H1 (cell line): Measurements from ENCODE around the gene REXO5. TPM values are rescaled to one million over a fixed set of nuclear protein-coding genes. Genes with fewer than 3 reads are reported as not detected.

Experiments
- CTCF ChIA-PET: fragments of 300-600 bp; sonication (Branson Sonifier 250); formaldehyde crosslinking; loops from one replicate; lab custom pipeline; 2021; ENCODE audit not compliant: partially characterized antibody; lab: Charles Lee
- POLR2A ChIA-PET: fragments of 300-600 bp; sonication (Branson Sonifier 250); formaldehyde crosslinking; loops from one replicate; lab custom pipeline; 2021; ENCODE audit warnings: inconsistent platforms; ENCODE audit not compliant: partially characterized antibody; lab: Charles Lee
- DNase-seq, 2 experiments: peaks; one replicate each; pipeline versions ENCODE4 v3.0.0 to v3.0.0-alpha.2; 2010 to 2022; ENCODE audit warnings: low spot score in 2 of 2, low read depth in 1 of 2, mixed read lengths in 1 of 2
- FAIRE-seq: peaks from 2 replicates; lab custom pipeline; 2011; peaks lifted over from hg19 to GRCh38; lab: Jason Lieb, UNC
- H2AFZ ChIP-seq: 2 replicates; pipeline ENCODE4 v1.8.1; 2012; ENCODE audit warnings: low read length, inconsistent platforms
- H2AK5ac ChIP-seq: 2 replicates; pipeline ENCODE4 v1.6.1; 2013; ENCODE audit warnings: low read depth, low read length
- H2BK120ac ChIP-seq: replicated peaks from 2 replicates; pipeline ENCODE3; 2013; ENCODE audit warnings: low read depth, low read length, inconsistent platforms
- H2BK12ac ChIP-seq: 2 replicates; pipeline ENCODE4 v1.6.1; 2013; ENCODE audit warnings: low read depth, low read length
- H2BK15ac ChIP-seq: 2 replicates; pipeline ENCODE4 v1.6.1; 2013; ENCODE audit warnings: low read length
- H2BK20ac ChIP-seq: 2 replicates; pipeline ENCODE4 v1.6.1; 2013; ENCODE audit warnings: low read length
- H2BK5ac ChIP-seq: 2 replicates; pipeline ENCODE4 v1.6.1; 2013; ENCODE audit warnings: low read depth, low read length
- H3K14ac ChIP-seq: 2 replicates; pipeline ENCODE4 v1.6.1; 2013; ENCODE audit warnings: inconsistent platforms; ENCODE audit not compliant: insufficient read length
- H3K18ac ChIP-seq: 2 replicates; pipeline ENCODE4 v1.6.1; 2013; ENCODE audit warnings: low read length; ENCODE audit errors: extremely low read depth
- H3K23ac ChIP-seq: 2 replicates; pipeline ENCODE4 v1.6.1; 2013; ENCODE audit warnings: inconsistent platforms; ENCODE audit not compliant: insufficient read length
- H3K23me2 ChIP-seq: 2 replicates; pipeline ENCODE4 v1.6.1; 2013; ENCODE audit warnings: low read depth, low read length
- H3K27ac ChIP-seq: 2 replicates; pipeline ENCODE4 v1.6.1; 2011; ENCODE audit warnings: low read depth, low read length, inconsistent platforms
- H3K27me3 ChIP-seq, 4 experiments: replicated peaks in 1 of 4; 1 replicate in 1 of 4; 2 replicates in 3 of 4; pipeline versions ENCODE4 v1.6.1 to v1.8.1; 2011 to 2013; ENCODE audit warnings: low read length in 3 of 4, mild to moderate bottlenecking in 3 of 4, inconsistent platforms in 2 of 4, mixed read lengths in 2 of 4, moderate library complexity in 1 of 4; ENCODE audit not compliant: control insufficient read depth in 3 of 4, insufficient read depth in 3 of 4; ENCODE audit errors: extremely low read depth in 1 of 4
- H3K36me3 ChIP-seq, 4 experiments: 2 replicates each; pipeline versions ENCODE4 v1.6.1 to v1.8.1; 2011 to 2013; ENCODE audit warnings: mild to moderate bottlenecking in 4 of 4, low read length in 3 of 4, moderate library complexity in 2 of 4, control low read depth in 1 of 4, inconsistent platforms in 1 of 4; ENCODE audit not compliant: insufficient read depth in 4 of 4, control insufficient read depth in 2 of 4
- H3K4ac ChIP-seq: replicated peaks from 2 replicates; pipeline ENCODE3; 2013; ENCODE audit warnings: low read length, low read depth, mixed read lengths, inconsistent platforms; ENCODE audit not compliant: insufficient read length
- H3K4me1 ChIP-seq, 4 experiments: replicated peaks in 1 of 4; 1 replicate in 1 of 4; 2 replicates in 3 of 4; pipeline versions ENCODE4 v1.6.1 to v1.8.1; 2011 to 2013; ENCODE audit warnings: low read length in 3 of 4, inconsistent platforms in 2 of 4, mixed read lengths in 1 of 4; ENCODE audit not compliant: insufficient read depth in 4 of 4, control insufficient read depth in 3 of 4
- H3K4me2 ChIP-seq, 2 experiments: 2 replicates each; pipeline versions ENCODE4 v1.6.1 to v1.8.1; 2011 to 2013; ENCODE audit warnings: low read depth in 2 of 2, low read length in 2 of 2, control low read depth in 1 of 2, inconsistent platforms in 1 of 2, mild to moderate bottlenecking in 1 of 2; ENCODE audit not compliant: insufficient read depth in 1 of 2
- H3K4me3 ChIP-seq, 4 experiments: fragments of 200-600, 300-600 bp in 1 of 4; sonication (generic), shearing (Covaris generic), sonication (Bioruptor Twin) in 1 of 4; 2 replicates each; pipeline versions ENCODE4 v1.5.1 to v1.8.1; 2011 to 2016; ENCODE audit warnings: low read length in 4 of 4, low read depth in 3 of 4, control low read depth in 2 of 4, inconsistent platforms in 2 of 4, mild to moderate bottlenecking in 2 of 4, mixed read lengths in 1 of 4, moderate library complexity in 1 of 4; ENCODE audit not compliant: insufficient read depth in 2 of 4; ENCODE audit errors: extremely low read depth in 1 of 4
- H3K56ac ChIP-seq: replicated peaks from 2 replicates; pipeline ENCODE3; 2013; ENCODE audit warnings: low read depth, mild to moderate bottlenecking, mixed read lengths, low read length, inconsistent platforms; ENCODE audit not compliant: insufficient read length
- H3K79me1 ChIP-seq: 2 replicates; pipeline ENCODE4 v1.6.1; 2013; ENCODE audit warnings: low read depth, low read length, control low read depth
- H3K79me2 ChIP-seq, 2 experiments: 2 replicates each; pipeline versions ENCODE4 v1.6.1 to v1.8.1; 2012 to 2013; ENCODE audit warnings: low read length in 2 of 2, mild to moderate bottlenecking in 2 of 2, inconsistent platforms in 1 of 2; ENCODE audit not compliant: insufficient read depth in 2 of 2, control insufficient read depth in 1 of 2
- H3K9ac ChIP-seq, 4 experiments: replicated peaks in 1 of 4; 1 replicate in 1 of 4; 2 replicates in 3 of 4; pipeline versions ENCODE4 v1.6.1 to v1.8.1; 2011 to 2013; ENCODE audit warnings: low read depth in 3 of 4, low read length in 3 of 4, control low read depth in 2 of 4, mild to moderate bottlenecking in 2 of 4, moderate library complexity in 2 of 4, inconsistent platforms in 1 of 4; ENCODE audit errors: extremely low read depth in 1 of 4
- H3K9me3 ChIP-seq, 2 experiments: 2 replicates each; pipeline versions ENCODE4 v1.6.1 to v1.8.1; 2012 to 2013; ENCODE audit warnings: mild to moderate bottlenecking in 2 of 2, moderate library complexity in 2 of 2, control low read depth in 1 of 2, inconsistent platforms in 1 of 2, low read depth in 1 of 2, low read length in 1 of 2, mixed read lengths in 1 of 2; ENCODE audit not compliant: insufficient read depth in 2 of 2
- H4K20me1 ChIP-seq, 2 experiments: replicated peaks in 1 of 2; 2 replicates each; pipeline versions ENCODE3 to v1.8.1; 2011 to 2013; ENCODE audit warnings: inconsistent platforms in 2 of 2, low read length in 2 of 2, mild to moderate bottlenecking in 1 of 2; ENCODE audit not compliant: insufficient read depth in 2 of 2, control insufficient read depth in 1 of 2
- H4K5ac ChIP-seq: 2 replicates; pipeline ENCODE4 v1.6.1; 2013; ENCODE audit warnings: low read length, low read depth, mixed read lengths, inconsistent platforms; ENCODE audit not compliant: insufficient read length
- H4K8ac ChIP-seq: 2 replicates; pipeline ENCODE4 v1.8.0; 2013; ENCODE audit warnings: mild to moderate bottlenecking, moderate library complexity, low read length, inconsistent platforms; ENCODE audit not compliant: insufficient read depth; ENCODE audit errors: extremely low read depth
- H4K91ac ChIP-seq: replicated peaks from 2 replicates; pipeline ENCODE3; 2013; ENCODE audit warnings: low read length, mixed read lengths, inconsistent platforms; ENCODE audit not compliant: insufficient read length
- ATF2 ChIP-seq: IDR thresholded peaks from 2 replicates; pipeline ENCODE4 v1.6.1; 2012; ENCODE audit warnings: low read length, inconsistent platforms
- BACH1 ChIP-seq: IDR thresholded peaks from 2 replicates; pipeline ENCODE4 v1.6.1; 2012; ENCODE audit warnings: low read length, improper control_type of control experiment
- BCL11A ChIP-seq, 2 experiments: IDR thresholded peaks; one replicate each; pipeline ENCODE4 v1.6.1; 2011; ENCODE audit warnings: low read depth in 2 of 2, low read length in 2 of 2, mild to moderate bottlenecking in 2 of 2
- CTCF ChIP-seq, 3 experiments: IDR thresholded peaks; 1 replicate in 2 of 3; 2 replicates in 1 of 3; pipeline versions ENCODE4 v1.5.1 to v1.6.1; 2011; ENCODE audit warnings: low read length in 3 of 3, mild to moderate bottlenecking in 3 of 3, inconsistent platforms in 2 of 3, low read depth in 1 of 3, moderate library complexity in 1 of 3; ENCODE audit not compliant: insufficient read depth in 1 of 3; ENCODE audit errors: control extremely low read depth in 1 of 3
- MAFK ChIP-seq: IDR thresholded peaks from 2 replicates; pipeline ENCODE4 v1.6.1; 2012; ENCODE audit warnings: low read depth, mild to moderate bottlenecking, improper control_type of control experiment, low read length
- RXRA ChIP-seq: IDR thresholded peaks from 2 replicates; pipeline ENCODE4 v1.6.1; 2011; ENCODE audit warnings: low read depth, mild to moderate bottlenecking, low read length, moderate library complexity; ENCODE audit not compliant: insufficient read depth
- SAP30 ChIP-seq: fragments of 300-600 bp; sonication (generic); IDR thresholded peaks from 2 replicates; pipeline ENCODE4 v1.7.1; 2012; ENCODE audit warnings: low read length, moderate library complexity, mild to moderate bottlenecking, inconsistent platforms; ENCODE audit not compliant: insufficient read depth, insufficient replicate concordance
- TAF7 ChIP-seq: optimal IDR thresholded peaks from 2 replicates; pipeline ENCODE3; 2011; ENCODE audit warnings: low read depth, mild to moderate bottlenecking, inconsistent platforms, low read length, moderate library complexity, borderline replicate concordance
- TEAD4 ChIP-seq: IDR thresholded peaks from 2 replicates; pipeline ENCODE4 v1.6.1; 2012; ENCODE audit warnings: low read depth, low read length, inconsistent platforms, mixed read lengths
- polyA plus RNA-seq, 7 experiments: library from polyadenylated mRNA; depleted of rRNA in 3 of 7; stranded (reverse) in 5 of 7; unstranded in 2 of 7; fragments of >200 nt in 5 of 7; fragments of 200-250 nt in 2 of 7; gene quantifications; 1 replicate in 5 of 7; 2 replicates in 1 of 7; 4 replicates in 1 of 7; pipeline versions ENCODE4 v1.2.1 to v1.2.3, GENCODE V29; 2011 to 2013; ENCODE audit warnings: missing spikeins in 2 of 7, mixed read lengths in 2 of 7
- total RNA-seq: library from RNA; stranded (reverse); fragmentation: NEBNext Ultra II Directional; extraction: Animal tissue kit (Norgen Biotek cat#: 25700); gene quantifications from 2 replicates; pipeline ENCODE4 v1.2.1, GENCODE V29; 2021

The REXO5 gene
- total and polyA plus RNA-seq, 2 of the 8 experiments (the other 6 are each of a cell fraction or from before 2014, with no cell fraction given): 2.4 to 8.9 TPM

DNA sequence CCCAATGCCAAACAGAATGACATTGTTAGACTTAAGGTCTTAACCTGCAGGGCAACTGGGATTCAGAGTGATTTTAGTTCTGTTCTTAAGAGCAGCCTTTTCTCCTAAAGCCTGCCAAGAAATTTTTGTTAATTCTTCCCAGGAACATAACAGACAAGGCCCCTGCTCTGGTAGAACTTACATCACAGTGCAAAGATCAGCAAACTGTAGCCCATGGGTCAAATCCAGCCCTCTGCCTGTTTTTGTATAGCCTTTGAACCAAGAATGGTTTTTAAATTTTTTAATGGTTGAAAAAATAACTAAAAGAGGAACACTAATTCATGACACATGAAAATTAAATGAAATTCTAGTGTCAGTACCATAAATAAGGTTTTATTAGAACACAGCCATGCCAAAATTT is 38.8 kb upstream of the REXO5 start:
- no peaks in the 10 kb centered on the region for H3K23me2 ChIP-seq
- no peak overlapping the region for H3K14ac ChIP-seq
- no peaks in the 10 kb centered on the region for H4K20me1 ChIP-seq
- no peak for TF ChIP-seq SAP30
- no peak for TF ChIP-seq TEAD4
- no peak for TF ChIP-seq RXRA
- no peak for TF ChIP-seq BACH1
- TF ChIP-seq CTCF (IDR thresholded peaks at IDR 0.05; ENCODE audit: control extremely low read depth in 1 of 3, insufficient read depth in 1 of 3, low read depth in 1 of 3, low read length in 3 of 3): no peak
- TF ChIP-seq MAFK: no peak
- no peak for TF ChIP-seq BCL11A (IDR thresholded peaks at IDR 0.05; ENCODE audit: low read depth in 2 of 2, low read length in 2 of 2)
- no peak for TF ChIP-seq ATF2
- no peak for TF ChIP-seq TAF7
- H3K56ac ChIP-seq: no peak overlapping the region
- H3K4ac ChIP-seq: no peak overlapping the region
- H3K9ac ChIP-seq: no peak overlapping the region
- no peak overlapping the region for H4K91ac ChIP-seq
- no peak overlapping the region for H2BK5ac ChIP-seq
- DNase-seq (no peak), FAIRE-seq (no peak)
- H2BK20ac ChIP-seq: no peak overlapping the region
- H3K23ac ChIP-seq: no peak overlapping the region
- H3K9me3 ChIP-seq: no peaks in the 10 kb centered on the region
- ChIA-PET POLR2A (no interaction called here), CTCF (no interaction called here)
- H3K27ac ChIP-seq: no peak overlapping the region
- H2AK5ac ChIP-seq: no peak overlapping the region
- H3K4me2 ChIP-seq: no peak overlapping the region
- no peak overlapping the region for H3K4me3 ChIP-seq
- H4K8ac ChIP-seq: no peak overlapping the region
- H2BK15ac ChIP-seq: no peak overlapping the region
- H3K18ac ChIP-seq: no peak overlapping the region
- no peak overlapping the region for H2AFZ ChIP-seq
- H3K27me3 ChIP-seq: no peaks in the 10 kb centered on the region; a peak in 1 of 7 replicates
- no peak overlapping the region for H4K5ac ChIP-seq
- H3K4me1 ChIP-seq: no peaks in the 10 kb centered on the region; a peak in 1 of 7 replicates
- H3K36me3 ChIP-seq: no peaks in the 10 kb centered on the region
- H2BK12ac ChIP-seq: no peak overlapping the region
- no peak overlapping the region for H2BK120ac ChIP-seq
- H3K79me2 ChIP-seq: no peaks in the 10 kb centered on the region
- H3K79me1 ChIP-seq: no peaks in the 10 kb centered on the region
